Sigmoid colon (tissue), 4 donors: ENCODE results near the gene MAT2A.

Experiments used
- CTCF ChIP-seq, 4 experiments: fragments of 450-650 bp in 3 of 4; fragments of 200-600 bp in 1 of 4; IDR thresholded peaks; one replicate each; pipeline ENCODE4 v1.5.1; 2016 to 2019; ENCODE audit warnings: antibody characterized with exemption in 4 of 4, mild to moderate bottlenecking in 3 of 4, moderate library complexity in 2 of 4
- POLR2A ChIP-seq, 2 donors: fragments of 450-650 bp; IDR thresholded peaks; one replicate each; pipeline ENCODE4 v1.6.1; 2016; ENCODE audit warnings: antibody characterized with exemption in 2 of 2, mild to moderate bottlenecking in 2 of 2, moderate library complexity in 2 of 2
- POLR2AphosphoS5 ChIP-seq, 4 donors: sonication (generic); formaldehyde crosslinking; IDR thresholded peaks; one replicate each; pipeline ENCODE4 v1.6.1; 2017; ENCODE audit warnings: antibody characterized with exemption in 4 of 4

- TF ChIP-seq CTCF (IDR thresholded peaks at IDR 0.05): no peak
- TF ChIP-seq POLR2A (IDR thresholded peaks at IDR 0.05): no peak
- no peak for TF ChIP-seq POLR2AphosphoS5 (IDR thresholded peaks at IDR 0.05)
Observed at GRCh38 chr2:85497944-85498630, 40.9 kb upstream of the MAT2A start.
